B cell (primary cell): Measurements from ENCODE around the gene RBBP8. TPM values are rescaled to one million over a fixed set of nuclear protein-coding genes. Genes with fewer than 3 reads are reported as not detected.

Experiments used
- ATAC-seq: fragments of 200-7000 bp; cut with Tn5 transposase; one replicate; pipeline ENCODE4 v1.10.0; 2021; ENCODE audit warnings: low read depth, mild to moderate bottlenecking, moderate number of reproducible peaks, moderate library complexity
- CTCF ChIA-PET: fragments of 350-600 bp; sonication (Branson Sonifier 250); formaldehyde crosslinking; loops from one replicate; lab custom pipeline; 2021; ENCODE audit warnings: antibody characterized with exemption, inconsistent platforms; lab: Charles Lee
- POLR2A ChIA-PET: fragments of 350-600 bp; sonication (Branson Sonifier 250); formaldehyde crosslinking; loops from one replicate; lab custom pipeline; 2021; ENCODE audit warnings: antibody characterized with exemption; lab: Charles Lee
- DNase-seq: peaks from one replicate; pipeline ENCODE4 v3.0.0; 2013
- H2AFZ ChIP-seq: 2 replicates; pipeline ENCODE4 v1.6.1; 2012; ENCODE audit warnings: mild to moderate bottlenecking, low read depth, low read length; ENCODE audit not compliant: insufficient read depth, poor library complexity, severe bottlenecking
- H3K27ac ChIP-seq, 2 donors: 1 replicate in 1 of 2; 2 replicates in 1 of 2; pipeline ENCODE4 v1.5.1; 2012 to 2013; ENCODE audit warnings: low read length in 2 of 2, mild to moderate bottlenecking in 2 of 2, moderate library complexity in 1 of 2
- H3K27me3 ChIP-seq, 4 experiments: fragments of 200-600 bp in 1 of 4; sonication (generic) in 1 of 4; replicated peaks in 1 of 4; 1 replicate in 2 of 4; 2 replicates in 2 of 4; pipeline versions ENCODE4 v1.6.1 to v1.7.0; 2013 to 2016; ENCODE audit warnings: low read length in 3 of 4, mild to moderate bottlenecking in 2 of 4, mixed read lengths in 1 of 4, moderate library complexity in 1 of 4; ENCODE audit not compliant: insufficient read depth in 4 of 4, control insufficient read depth in 3 of 4; ENCODE audit errors: control extremely low read depth in 1 of 4
- H3K36me3 ChIP-seq, 2 experiments: replicated peaks in 1 of 2; 1 replicate in 1 of 2; 2 replicates in 1 of 2; pipeline versions ENCODE4 v1.6.1 to v1.7.1; 2013; ENCODE audit warnings: low read length in 1 of 2; ENCODE audit not compliant: insufficient read depth in 2 of 2, control insufficient read depth in 1 of 2; ENCODE audit errors: control extremely low read depth in 1 of 2, extremely low read depth in 1 of 2
- H3K4me1 ChIP-seq, 2 donors: fragments of 200-600 bp in 1 of 2; sonication (generic) in 1 of 2; 1 replicate in 1 of 2; 2 replicates in 1 of 2; pipeline versions ENCODE4 v1.5.1 to v1.6.1; 2013 to 2017; ENCODE audit warnings: low read length in 2 of 2; ENCODE audit not compliant: control insufficient read depth in 2 of 2, insufficient read depth in 2 of 2
- H3K4me2 ChIP-seq: replicated peaks from 2 replicates; pipeline ENCODE3; 2012; ENCODE audit warnings: mild to moderate bottlenecking, low read depth, low read length; ENCODE audit not compliant: poor library complexity, severe bottlenecking
- H3K4me3 ChIP-seq, 5 experiments: fragments of 200-600 bp in 1 of 5; sonication (generic) in 1 of 5; 1 replicate in 3 of 5; 2 replicates in 2 of 5; pipeline versions ENCODE4 v1.5.1 to v1.7.0; 2011 to 2016; ENCODE audit warnings: low read length in 4 of 5, mild to moderate bottlenecking in 4 of 5, low read depth in 2 of 5, control low read depth in 1 of 5, moderate library complexity in 1 of 5; ENCODE audit not compliant: insufficient read depth in 1 of 5; ENCODE audit errors: control extremely low read depth in 1 of 5, extremely low read depth in 1 of 5
- H3K79me2 ChIP-seq: fragments of 200-600 bp; sonication (generic); one replicate; pipeline ENCODE4 v1.6.0; 2016; ENCODE audit warnings: low read length; ENCODE audit not compliant: control insufficient read depth, insufficient read depth
- H3K9ac ChIP-seq: fragments of 200-600 bp; sonication (generic); 2 replicates; pipeline ENCODE4 v1.6.1; 2017; ENCODE audit warnings: mild to moderate bottlenecking, low read length, moderate library complexity
- H3K9me3 ChIP-seq, 3 donors: one replicate each; pipeline versions ENCODE4 v1.6.1 to v1.7.1; 2013; ENCODE audit warnings: low read length in 2 of 3; ENCODE audit not compliant: control insufficient read depth in 2 of 3, insufficient read depth in 1 of 3; ENCODE audit errors: control extremely low read depth in 1 of 3
- H4K20me1 ChIP-seq: 2 replicates; pipeline ENCODE4 v1.6.0; 2012; ENCODE audit warnings: mild to moderate bottlenecking, low read length; ENCODE audit not compliant: insufficient read depth, control insufficient read depth, poor library complexity, severe bottlenecking
- H3K27ac Mint-ChIP-seq: one replicate; pipeline ENCODE4 v1.8.0; 2021; ENCODE audit warnings: mixed read lengths
- H3K27me3 Mint-ChIP-seq: one replicate; pipeline ENCODE4 v1.8.0; 2021; ENCODE audit warnings: mixed read lengths
- H3K4me1 Mint-ChIP-seq: one replicate; pipeline ENCODE4 v1.8.0; 2021; ENCODE audit warnings: mixed read lengths
- H3K4me3 Mint-ChIP-seq: one replicate; pipeline ENCODE4 v1.8.0; 2021; ENCODE audit warnings: mixed read lengths
- H3K9me3 Mint-ChIP-seq: one replicate; pipeline ENCODE4 v1.8.0; 2022; ENCODE audit warnings: mixed read lengths; ENCODE audit not compliant: insufficient read depth
- CTCF ChIP-seq: fragments of 200-600 bp; IDR thresholded peaks from one replicate; pipeline ENCODE4 v1.8.0; 2022; ENCODE audit warnings: antibody characterized with exemption, mild to moderate bottlenecking
- EZH2 ChIP-seq: IDR thresholded peaks from 2 replicates; pipeline ENCODE4 v1.6.1; 2012; ENCODE audit warnings: borderline replicate concordance, low read depth, mild to moderate bottlenecking, moderate library complexity, low read length; ENCODE audit not compliant: insufficient read depth, poor library complexity, severe bottlenecking
- WGBS: methylation state at CpG from one replicate; pipeline ENCODE4 v1.1.5; 2013; ENCODE audit warnings: missing lambda C conversion rate; ENCODE audit not compliant: insufficient coverage; 5-methylcytosine and 5-hydroxymethylcytosine counted together
- intact Hi-C: fragments of 100-400 bp; cut with micrococcal nuclease; formaldehyde crosslinking; loops from one replicate; pipeline ENCODE4 v1.10.0; 2022
- polyA plus RNA-seq: library from polyadenylated mRNA; depleted of rRNA; stranded (reverse); fragments of >200 nt; gene quantifications from 2 replicates; pipeline ENCODE4 v1.2.3, GENCODE V29; 2012
- total RNA-seq, 2 donors: library from RNA; stranded (reverse); fragments of 120-200 nt in 1 of 2; gene quantifications; 1 replicate in 1 of 2; 2 replicates in 1 of 2; pipeline versions ENCODE4 v1.2.3 to v1.2.4, GENCODE V29; 2013 to 2022

Gene RBBP8
- total and polyA plus RNA-seq, 2 donors (not counting 1 experiment from before 2014, with no cell fraction given): 2.9 to 18.0 TPM

- no peak for DNase-seq
- H4K20me1 ChIP-seq: no peaks in the 10 kb centered on the region
- no peak overlapping the region for H3K4me3 ChIP-seq
- Mint-ChIP-seq H3K27me3 (no peaks in the 10 kb centered on the region), H3K27ac (no peak overlapping the region), H3K9me3 (no peaks in the 10 kb centered on the region), H3K4me3 (no peak overlapping the region), H3K4me1 (peaks cover 5% of the 10 kb centered on the region)
- intact Hi-C loops: no loop called here
- H3K36me3 ChIP-seq: peaks cover 0 to 7% of the 10 kb centered on the region in 2 experiments
- CTCF ChIA-PET: interaction anchor here (0.7 to 1.0 kb wide), 2 partner anchors 16 to 37 kb away, joined by 3 read pairs; no protein-coding TSS in a partner anchor
- no peak overlapping the region for H3K4me2 ChIP-seq
- no peaks in the 10 kb centered on the region for H3K27me3 ChIP-seq
- no peaks in the 10 kb centered on the region for H3K9me3 ChIP-seq
- POLR2A ChIA-PET: no interaction called here
- peaks cover 0 to 6% of the 10 kb centered on the region in 2 donors for H3K4me1 ChIP-seq
- TF ChIP-seq EZH2 (no peak), CTCF (no peak)
- no peak overlapping the region for H3K9ac ChIP-seq
- no peaks in the 10 kb centered on the region for H3K79me2 ChIP-seq
- no peak for ATAC-seq
- WGBS: no CpG with 5 or more reads among the region's 2 CpGs
- H3K27ac ChIP-seq: no peak overlapping the region
- H2AFZ ChIP-seq: no peak overlapping the region
Observed at GRCh38 chr18:22946846-22947245, 13.7 kb downstream of the RBBP8 start.

- H4K20me1 ChIP-seq: no peaks in the 10 kb centered on the region
- intact Hi-C loops: no loop called here
- no peak overlapping the region for H3K9ac ChIP-seq
- H3K4me1 Mint-ChIP-seq: peaks cover 23% of the 10 kb centered on the region
- no peak overlapping the region for H3K27ac ChIP-seq
- no peak overlapping the region for H3K4me3 ChIP-seq
- no peak for ATAC-seq
- no peak overlapping the region for H3K4me2 ChIP-seq
- H3K4me3 Mint-ChIP-seq: no peak overlapping the region
- no peaks in the 10 kb centered on the region for H3K27me3 Mint-ChIP-seq
- H2AFZ ChIP-seq: no peak overlapping the region
- H3K36me3 ChIP-seq: peaks cover 5 to 7% of the 10 kb centered on the region in 2 experiments
- H3K9me3 Mint-ChIP-seq: no peaks in the 10 kb centered on the region
- ChIA-PET CTCF (no interaction called here), POLR2A (no interaction called here)
- peaks cover 0 to 1% (median 0%) of the 10 kb centered on the region in 3 donors for H3K9me3 ChIP-seq
- no peak overlapping the region for H3K27ac Mint-ChIP-seq
- peaks cover 5 to 9% of the 10 kb centered on the region in 2 donors for H3K4me1 ChIP-seq
- DNase-seq: no peak
- no peaks in the 10 kb centered on the region for H3K27me3 ChIP-seq
- TF ChIP-seq EZH2 (no peak), CTCF (no peak)
- no peaks in the 10 kb centered on the region for H3K79me2 ChIP-seq
- 78% methylated on average over 1 of the region's 1 CpG for WGBS
Observed at GRCh38 chr18:22951823-22952222, 18.7 kb downstream of the RBBP8 start.
